Sciatic nerve (tissue), 2 donors: ENCODE results near the gene TNFRSF9. TPM values are rescaled to one million over a fixed set of nuclear protein-coding genes. Genes with fewer than 3 reads are reported as not detected.

Experiments used
- ATAC-seq: fragments of 200-7000 bp; cut with Tn5 transposase; one replicate; pipeline ENCODE4 v1.9.1; 2020; ENCODE audit warnings: mild to moderate bottlenecking, moderate library complexity
- DNase-seq: peaks from one replicate; pipeline ENCODE4 v3.0.0-alpha.2; 2020; ENCODE audit warnings: low spot score
- intact Hi-C: fragments of 100-400 bp; cut with DNase I; formaldehyde crosslinking; loops from one replicate; pipeline ENCODE4 v1.14.2; 2022
- total RNA-seq: library from RNA; stranded (reverse); fragmentation: NEBNext Ultra II Directional; extraction: Animal tissue kit (Norgen Biotek cat#: 25700); gene quantifications from one replicate; pipeline ENCODE4 v1.2.1, GENCODE V29; 2021
- donor health status: DM: no; HTN: no; CAD: no.
- donor health status: DM: no; HTN: no; CAD: no.

Gene TNFRSF9
- total RNA-seq, 1 donor from 2014 or later = 0.27 TPM

- intact Hi-C loops = no loop called here
- ATAC-seq (peak; percentile 63), DNase-seq (no peak)
Measured at GRCh38 chr1:7888248-7889081, 52.2 kb downstream of the TNFRSF9 start.

- ATAC-seq (no peak), DNase-seq (no peak)
- intact Hi-C loops = no loop called here
Measured at GRCh38 chr1:7886405-7886745, 54.3 kb downstream of the TNFRSF9 start.

GRCh38 chr1:7885513-7886404 is 54.9 kb downstream of the TNFRSF9 start:
- intact Hi-C loops = no loop called here
- DNase-seq = no peak

GRCh38 chr1:7884757-7885156 is 55.9 kb downstream of the TNFRSF9 start:
- ATAC-seq = no peak
- DNase-seq = no peak
- intact Hi-C loops = no loop called here

More at GRCh38 chr1:7885513-7886404, 54.9 kb downstream of the TNFRSF9 start:
- no peak for ATAC-seq

GRCh38 chr1:7879228-7879627 is 61.4 kb downstream of the TNFRSF9 start:
- ATAC-seq (no peak), DNase-seq (no peak)
- intact Hi-C loops = no loop called here

GRCh38 chr1:7878027-7878426 is 62.6 kb downstream of the TNFRSF9 start:
- ATAC-seq (no peak), DNase-seq (no peak)
- intact Hi-C loops = no loop called here

- intact Hi-C loops = no loop called here
Measured at GRCh38 chr1:7873801-7874795, 66.5 kb downstream of the TNFRSF9 start.

GRCh38 chr1:7871136-7871535 is 69.5 kb downstream of the TNFRSF9 start:
- intact Hi-C loops = no loop called here
- DNase-seq (no peak), ATAC-seq (no peak)

More at GRCh38 chr1:7873801-7874795, 66.5 kb downstream of the TNFRSF9 start:
- no peak for ATAC-seq
- no peak for DNase-seq

GRCh38 chr1:7869136-7869920 is 71.3 kb downstream of the TNFRSF9 start:
- ATAC-seq (no peak), DNase-seq (no peak)
- intact Hi-C loops = no loop called here

GRCh38 chr1:7868070-7868780 is 72.4 kb downstream of the TNFRSF9 start:
- intact Hi-C loops = no loop called here
- DNase-seq = no peak
- no peak for ATAC-seq

GRCh38 chr1:7865978-7866377 is 74.7 kb downstream of the TNFRSF9 start:
- DNase-seq (no peak), ATAC-seq (no peak)
- intact Hi-C loops = no loop called here

Other genes starting within 250 kb of the TNFRSF9 start
- 143 TPM for gene VAMP3, start 169.5 kb downstream of the TNFRSF9 start, total RNA-seq
- 72.0 TPM for gene PER3, start 156.5 kb downstream of the TNFRSF9 start, total RNA-seq
- gene UTS2, start 87.8 kb downstream of the TNFRSF9 start, total RNA-seq = not detected
- 249 TPM for gene PARK7, start 20.9 kb upstream of the TNFRSF9 start, total RNA-seq
- 33.7 TPM for gene ERRFI1, start 85.5 kb upstream of the TNFRSF9 start, total RNA-seq